ENCODE measurements around the gene INPP5K. TPM values are rescaled to one million over a fixed set of nuclear protein-coding genes. Genes with fewer than 3 reads are reported as not detected.
"Not testable (repeated sequence)": the region's sequence is repeated elsewhere in the genome, so short reads cannot be mapped to it uniquely, and the experiment has no call there.

The INPP5K gene
- total RNA-seq, 1 donor from 2014 or later: 66.6 TPM

- no peak for DNase-seq (ENCODE audit: extremely low read depth, low read depth, low spot score)
Observed at GRCh38 chr17:1548032-1548431, 31.6 kb upstream of the INPP5K start.

GRCh38 chr17:1546292-1546922 is 30.0 kb upstream of the INPP5K start:
- DNase-seq (ENCODE audit: extremely low read depth, low read depth, low spot score): no peak

GRCh38 chr17:1545618-1546017 is 29.2 kb upstream of the INPP5K start:
- DNase-seq (ENCODE audit: extremely low read depth, low read depth, low spot score): no peak

- DNase-seq (ENCODE audit: extremely low read depth, low read depth, low spot score): no peak
Observed at GRCh38 chr17:1542316-1542715, 25.9 kb upstream of the INPP5K start.

- no peak for DNase-seq (ENCODE audit: extremely low read depth, low read depth, low spot score)
Observed at GRCh38 chr17:1541367-1541904, 25.0 kb upstream of the INPP5K start.

- DNase-seq (ENCODE audit: extremely low read depth, low read depth, low spot score): no peak
Observed at GRCh38 chr17:1539811-1540210, 23.4 kb upstream of the INPP5K start.

- DNase-seq (ENCODE audit: extremely low read depth, low read depth, low spot score): no peak
Observed at GRCh38 chr17:1535737-1536136, 19.3 kb upstream of the INPP5K start.

GRCh38 chr17:1533661-1534325 is 17.4 kb upstream of the INPP5K start:
- DNase-seq (ENCODE audit: extremely low read depth, low read depth, low spot score): no peak

- no peak for DNase-seq (ENCODE audit: extremely low read depth, low read depth, low spot score)
Observed at GRCh38 chr17:1532836-1533602, 16.6 kb upstream of the INPP5K start.

- DNase-seq (ENCODE audit: extremely low read depth, low read depth, low spot score): no peak
Observed at GRCh38 chr17:1529863-1530262, 13.5 kb upstream of the INPP5K start.

GRCh38 chr17:1526876-1527275 is 10.5 kb upstream of the INPP5K start:
- not testable (repeated sequence) for DNase-seq (ENCODE audit: extremely low read depth, low read depth, low spot score)

GRCh38 chr17:1522626-1523025 is 6.2 kb upstream of the INPP5K start:
- DNase-seq (ENCODE audit: extremely low read depth, low read depth, low spot score): no peak

- no peak for DNase-seq (ENCODE audit: extremely low read depth, low read depth, low spot score)
Observed at GRCh38 chr17:1521086-1521640, 4.8 kb upstream of the INPP5K start.

GRCh38 chr17:1519678-1520077 is 3.3 kb upstream of the INPP5K start:
- no peak for DNase-seq (ENCODE audit: extremely low read depth, low read depth, low spot score)

GRCh38 chr17:1518410-1518809 is 2.0 kb upstream of the INPP5K start:
- no peak for DNase-seq (ENCODE audit: extremely low read depth, low read depth, low spot score)

GRCh38 chr17:1515640-1516387 is 598 bp downstream of the INPP5K start:
- peak; percentile 80 for DNase-seq (ENCODE audit: extremely low read depth, low read depth, low spot score)

- no peak for DNase-seq (ENCODE audit: extremely low read depth, low read depth, low spot score)
Observed at GRCh38 chr17:1512351-1512750, 4.1 kb downstream of the INPP5K start.

GRCh38 chr17:1511756-1512321 is 4.6 kb downstream of the INPP5K start:
- DNase-seq (ENCODE audit: extremely low read depth, low read depth, low spot score): no peak

GRCh38 chr17:1511290-1511689 is 5.1 kb downstream of the INPP5K start:
- DNase-seq (ENCODE audit: extremely low read depth, low read depth, low spot score): no peak

- DNase-seq (ENCODE audit: extremely low read depth, low read depth, low spot score): no peak
Observed at GRCh38 chr17:1509290-1509881, 7.0 kb downstream of the INPP5K start.
